ENCODE data around the gene TSSK6. TPM values are rescaled to one million over a fixed set of nuclear protein-coding genes. Genes with fewer than 3 reads are reported as not detected.
"Not testable (repeated sequence)": the region's sequence is repeated elsewhere in the genome, so short reads cannot be mapped to it uniquely, and the experiment has no call there.

TSSK6 gene
- total RNA-seq, 2 experiments from 2014 or later: 4.5 TPM

DNA sequence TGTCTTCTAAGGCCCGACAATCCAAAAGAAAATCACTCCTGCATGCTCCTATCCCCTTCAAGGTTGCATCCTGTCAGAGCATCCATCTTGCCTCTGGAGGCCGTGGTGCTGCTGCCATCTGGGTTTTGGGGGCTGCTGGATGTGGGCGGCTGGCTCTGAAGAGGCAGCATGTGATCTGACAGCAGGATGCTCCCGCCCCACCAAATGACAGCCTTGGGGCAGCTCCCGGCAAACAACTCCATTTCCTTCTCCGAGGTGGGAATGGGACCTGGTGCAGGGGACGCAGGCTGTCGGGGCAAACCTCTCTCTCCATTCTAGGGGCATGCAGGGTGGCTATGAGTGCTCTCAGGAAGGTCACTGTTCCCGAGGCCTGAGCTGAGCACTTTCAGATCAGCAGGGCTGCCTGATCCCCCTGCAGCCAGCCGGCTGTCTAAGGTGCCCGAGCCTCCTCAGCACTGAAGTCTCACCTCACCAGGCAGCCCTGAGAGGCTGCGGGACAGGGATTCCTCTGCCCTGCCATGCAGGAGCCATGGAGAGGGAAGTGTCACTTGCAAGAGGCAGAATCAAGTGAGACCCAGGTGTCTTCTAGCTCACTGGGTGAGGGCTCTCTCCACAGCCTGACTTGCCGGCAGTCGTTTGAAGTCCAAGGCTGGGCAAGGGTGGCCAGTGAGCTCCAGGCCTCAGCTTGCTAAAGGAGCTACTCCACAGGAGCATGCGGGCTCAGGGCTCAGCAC is 28.8 kb downstream of the TSSK6 start:
- CTCF ChIA-PET: no interaction called here
- no peak overlapping the region for H3K4me3 Mint-ChIP-seq
- intact Hi-C loops (cut with micrococcal nuclease): no loop called here
- H3K27ac Mint-ChIP-seq: peak overlapping the region; percentile 70
- no peaks in the 10 kb centered on the region for H3K9me3 Mint-ChIP-seq
- peaks cover 7% of the 10 kb centered on the region for H3K36me3 Mint-ChIP-seq (ENCODE audit: low read depth)
- peaks cover 66% of the 10 kb centered on the region for H3K4me1 Mint-ChIP-seq (ENCODE audit: low read depth)
- no peak for DNase-seq
- no peaks in the 10 kb centered on the region for H3K27me3 Mint-ChIP-seq (ENCODE audit: low read depth)

- intact Hi-C loops (cut with micrococcal nuclease): no loop called here
- Mint-ChIP-seq H3K4me3 (no peak overlapping the region), H3K36me3 (ENCODE audit: low read depth) (peaks cover 8% of the 10 kb centered on the region), H3K9me3 (no peaks in the 10 kb centered on the region), H3K27ac (peak overlapping the region; percentile 57), H3K4me1 (ENCODE audit: low read depth) (peaks cover 70% of the 10 kb centered on the region), H3K27me3 (ENCODE audit: low read depth) (no peaks in the 10 kb centered on the region)
- CTCF ChIA-PET: no interaction called here
- DNase-seq: no peak
These were observed 29.4 kb downstream of the TSSK6 start for GRCh38 chr19:19485998-19486290.

- intact Hi-C loops (cut with micrococcal nuclease): no loop called here
- no peaks in the 10 kb centered on the region for H3K27me3 Mint-ChIP-seq (ENCODE audit: low read depth)
- no peaks in the 10 kb centered on the region for H3K9me3 Mint-ChIP-seq
- H3K36me3 Mint-ChIP-seq (ENCODE audit: low read depth): peaks cover 8% of the 10 kb centered on the region
- peak overlapping the region; percentile 57 for H3K27ac Mint-ChIP-seq
- no peak overlapping the region for H3K4me3 Mint-ChIP-seq
- DNase-seq: no peak
- peaks cover 71% of the 10 kb centered on the region for H3K4me1 Mint-ChIP-seq (ENCODE audit: low read depth)
- CTCF ChIA-PET: no interaction called here
These were observed 30.0 kb downstream of the TSSK6 start for GRCh38 chr19:19485161-19485997.

GRCh38 chr19:19482809-19483596 is 32.3 kb downstream of the TSSK6 start:
- H3K36me3 Mint-ChIP-seq (ENCODE audit: low read depth): peaks cover 12% of the 10 kb centered on the region
- H3K4me3 Mint-ChIP-seq: no peak overlapping the region
- intact Hi-C loops (cut with micrococcal nuclease): no loop called here
- no peak overlapping the region for H3K27ac Mint-ChIP-seq
- CTCF ChIA-PET: interaction anchor here (1.3 kb wide), 1 partner anchor 116 kb away, joined by 3 read pairs; no protein-coding TSS in a partner anchor
- H3K9me3 Mint-ChIP-seq: no peaks in the 10 kb centered on the region
- H3K27me3 Mint-ChIP-seq (ENCODE audit: low read depth): no peaks in the 10 kb centered on the region
- no peak for DNase-seq
- H3K4me1 Mint-ChIP-seq (ENCODE audit: low read depth): peaks cover 60% of the 10 kb centered on the region

DNA sequence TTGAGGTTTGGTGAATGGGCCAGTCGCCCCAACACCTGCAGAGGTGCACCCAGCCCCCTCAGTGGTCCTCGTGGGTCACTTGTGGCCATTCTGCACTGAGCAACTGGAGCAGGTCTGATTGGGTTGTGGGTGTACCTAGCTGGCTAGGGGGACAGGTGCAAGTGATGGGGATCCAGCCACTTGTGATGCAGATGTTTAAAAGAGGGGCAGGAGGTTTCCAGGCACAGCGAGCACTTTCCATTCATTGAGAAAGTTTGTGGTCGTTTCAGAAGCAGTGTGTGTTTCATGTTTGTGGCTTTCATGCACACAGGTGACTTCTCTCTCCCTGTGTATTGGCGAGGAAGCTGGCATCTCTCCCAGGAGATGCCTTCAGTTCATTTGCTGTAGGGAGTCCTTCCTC is 34.7 kb downstream of the TSSK6 start:
- H3K36me3 Mint-ChIP-seq (ENCODE audit: low read depth): peaks cover 11% of the 10 kb centered on the region
- CTCF ChIA-PET: interaction anchor here (0.6 to 1.6 kb wide), 5 partner anchors 9 to 112 kb away, joined by 4 to 5 read pairs (median 4); no protein-coding TSS in a partner anchor
- H3K4me3 Mint-ChIP-seq: no peak overlapping the region
- peak; percentile 65 for DNase-seq
- H3K4me1 Mint-ChIP-seq (ENCODE audit: low read depth): peaks cover 63% of the 10 kb centered on the region
- intact Hi-C loops (cut with micrococcal nuclease): no loop called here
- H3K27me3 Mint-ChIP-seq (ENCODE audit: low read depth): no peaks in the 10 kb centered on the region
- H3K9me3 Mint-ChIP-seq: no peaks in the 10 kb centered on the region
- peak overlapping the region; percentile 13 for H3K27ac Mint-ChIP-seq

GRCh38 chr19:19477705-19478383 is 37.5 kb downstream of the TSSK6 start:
- Mint-ChIP-seq H3K27me3 (ENCODE audit: low read depth) (no peaks in the 10 kb centered on the region), H3K36me3 (ENCODE audit: low read depth) (peaks cover 8% of the 10 kb centered on the region), H3K4me3 (no peak overlapping the region), H3K9me3 (no peaks in the 10 kb centered on the region), H3K4me1 (ENCODE audit: low read depth) (peaks cover 69% of the 10 kb centered on the region), H3K27ac (no peak overlapping the region)
- CTCF ChIA-PET: no interaction called here
- intact Hi-C loops (cut with micrococcal nuclease): no loop called here
- no peak for DNase-seq

DNA sequence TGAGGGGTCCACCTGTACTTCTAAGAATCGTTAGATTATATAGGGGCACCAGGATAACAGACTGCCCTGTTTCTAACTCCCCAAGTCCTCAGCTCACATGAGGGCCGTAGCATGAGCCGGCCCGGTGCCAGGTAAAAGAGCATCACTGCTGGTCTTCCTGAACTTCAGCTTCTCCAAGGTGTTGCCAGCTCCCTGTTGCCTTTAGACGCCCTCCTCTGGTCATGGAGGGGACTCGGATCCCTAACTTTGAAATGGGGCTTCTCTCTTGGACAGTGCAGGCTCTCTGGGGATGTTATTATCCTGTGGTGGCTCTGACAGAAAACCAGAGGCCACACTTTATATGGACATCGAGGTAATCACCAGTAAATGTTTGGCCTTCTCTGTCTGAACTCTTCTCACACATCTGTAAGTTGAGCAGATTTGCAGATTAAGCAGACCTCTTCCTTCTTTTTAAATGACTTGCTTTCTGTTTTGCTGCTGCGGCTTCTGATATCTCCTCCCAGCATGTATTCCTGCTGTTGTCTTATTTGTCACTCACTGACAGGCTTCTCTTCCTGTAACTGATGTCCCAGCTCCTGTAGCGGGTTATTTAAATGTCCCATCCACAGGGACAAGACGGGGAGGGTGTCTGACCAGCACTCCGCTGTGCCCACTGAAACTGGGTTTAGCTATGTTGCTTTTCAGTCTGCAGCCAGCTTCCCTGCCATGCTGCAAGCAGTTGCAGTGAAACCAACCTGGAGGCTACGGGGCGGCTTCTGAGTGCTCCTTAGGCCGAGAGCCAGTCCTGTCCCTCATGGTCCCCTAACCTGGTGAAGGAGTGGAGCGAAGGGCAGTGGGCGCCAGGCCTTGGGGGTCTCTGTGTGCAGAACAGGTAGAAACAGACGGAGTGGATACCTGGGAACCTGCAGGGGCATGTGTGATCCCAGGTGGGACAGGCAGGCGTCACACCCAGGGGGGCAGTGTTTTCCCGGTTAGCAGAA is 39.2 kb downstream of the TSSK6 start:
- CTCF ChIA-PET: interaction anchor here (0.6 to 1.1 kb wide), 5 partner anchors 12 to 188 kb away, joined by 3 to 6 read pairs (median 3); no protein-coding TSS in a partner anchor
- H3K27me3 Mint-ChIP-seq (ENCODE audit: low read depth): no peaks in the 10 kb centered on the region
- H3K27ac Mint-ChIP-seq: no peak overlapping the region
- H3K36me3 Mint-ChIP-seq (ENCODE audit: low read depth): peaks cover 9% of the 10 kb centered on the region
- intact Hi-C loops (cut with micrococcal nuclease): loop anchor here (2.0 kb wide), 1 partner anchor 31 kb away; no protein-coding TSS in a partner anchor
- no peak overlapping the region for H3K4me3 Mint-ChIP-seq
- DNase-seq: no peak
- H3K9me3 Mint-ChIP-seq: no peaks in the 10 kb centered on the region
- H3K4me1 Mint-ChIP-seq (ENCODE audit: low read depth): peaks cover 76% of the 10 kb centered on the region

- Mint-ChIP-seq H3K27me3 (ENCODE audit: low read depth) (no peaks in the 10 kb centered on the region), H3K36me3 (ENCODE audit: low read depth) (peaks cover 13% of the 10 kb centered on the region), H3K9me3 (no peaks in the 10 kb centered on the region), H3K4me3 (no peak overlapping the region), H3K27ac (no peak overlapping the region), H3K4me1 (ENCODE audit: low read depth) (peaks cover 76% of the 10 kb centered on the region)
- CTCF ChIA-PET: interaction anchor here (0.6 to 1.1 kb wide), 5 partner anchors 13 to 187 kb away, joined by 3 to 6 read pairs (median 3); no protein-coding TSS in a partner anchor
- DNase-seq: no peak
- intact Hi-C loops (cut with micrococcal nuclease): loop anchor here (2.0 kb wide), 1 partner anchor 30 kb away; no protein-coding TSS in a partner anchor
These were observed 40.2 kb downstream of the TSSK6 start for GRCh38 chr19:19475015-19475765.

DNA sequence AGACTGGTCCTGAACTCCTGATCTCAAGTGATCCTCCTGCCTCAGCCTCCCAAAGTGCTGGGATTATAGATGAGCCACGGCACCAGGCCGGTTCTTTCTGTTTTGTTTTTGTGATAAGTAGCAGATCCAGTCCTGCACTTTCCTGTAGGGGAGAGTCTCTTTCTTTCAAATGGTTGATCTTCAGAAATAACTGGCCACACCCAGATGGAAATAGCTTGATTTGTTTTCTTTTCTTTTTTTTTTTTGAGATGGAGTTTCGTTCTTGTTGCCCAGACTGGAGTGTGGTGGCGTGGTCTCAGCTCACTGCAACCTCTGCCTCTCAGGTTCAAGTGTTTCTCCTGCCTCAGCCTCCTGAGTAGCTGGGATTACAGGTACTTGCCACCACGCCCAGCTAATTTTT is 43.2 kb downstream of the TSSK6 start:
- DNase-seq; intact Hi-C loops (cut with micrococcal nuclease); H3K27me3 Mint-ChIP-seq (ENCODE audit: low read depth); H3K4me3 Mint-ChIP-seq: not testable (repeated sequence)
- Mint-ChIP-seq H3K36me3 (ENCODE audit: low read depth) (peaks cover 27% of the 10 kb centered on the region), H3K4me1 (ENCODE audit: low read depth) (peaks cover 69% of the 10 kb centered on the region), H3K27ac (peak overlapping the region; percentile 55), H3K9me3 (peaks cover 17% of the 10 kb centered on the region)
- CTCF ChIA-PET: interaction anchor here (0.7 to 1.9 kb wide), 3 partner anchors 17 to 176 kb away, joined by 3 to 4 read pairs (median 3); partner anchors contain the start of gene GATAD2A

DNA sequence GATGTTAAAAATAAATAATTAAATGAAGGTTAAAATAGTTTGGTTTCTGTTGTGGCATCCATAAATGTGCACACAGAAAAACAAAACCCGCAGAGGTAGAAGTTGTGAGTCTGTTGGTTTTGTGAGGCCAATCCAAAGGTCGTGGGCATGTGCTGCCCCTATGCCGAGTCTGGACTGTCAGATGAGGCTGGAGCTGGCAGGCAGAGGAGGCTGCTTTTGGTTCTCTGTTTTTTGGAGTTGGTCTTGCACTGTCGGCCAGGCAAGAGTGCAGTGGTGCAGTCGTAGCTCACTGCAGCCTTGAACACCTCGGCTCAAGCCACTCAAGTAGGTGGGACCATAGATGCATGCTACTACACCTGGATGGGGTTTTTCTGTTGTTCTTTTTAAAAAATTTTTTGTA is 43.7 kb downstream of the TSSK6 start:
- Mint-ChIP-seq H3K36me3 (ENCODE audit: low read depth) (peaks cover 31% of the 10 kb centered on the region), H3K27ac (peak overlapping the region; percentile 55), H3K4me1 (ENCODE audit: low read depth) (peaks cover 65% of the 10 kb centered on the region), H3K4me3 (no peak overlapping the region), H3K27me3 (ENCODE audit: low read depth) (no peaks in the 10 kb centered on the region), H3K9me3 (peaks cover 22% of the 10 kb centered on the region)
- no peak for DNase-seq
- CTCF ChIA-PET: interaction anchor here (1.9 kb wide), 1 partner anchor 18 kb away, joined by 4 read pairs; no protein-coding TSS in a partner anchor
- intact Hi-C loops (cut with micrococcal nuclease): no loop called here
